Activated naive CD8-positive, alpha-beta T cell treated with anti-CD3 and anti-CD28 coated beads, Interleukin-2, amount 10 ng/mL, durations not matched to agents 7 days and 5 days (primary cell): ENCODE measurements around the gene HELT. TPM values are rescaled to one million over a fixed set of nuclear protein-coding genes. Genes with fewer than 3 reads are reported as not detected.
"Not testable (repeated sequence)": the region's sequence is repeated elsewhere in the genome, so short reads cannot be mapped to it uniquely, and the experiment has no call there.

ENCODE experiments used
- ATAC-seq: fragments of 150-1000 bp; cut with Tn5 transposase; one replicate; pipeline ENCODE4 v1.10.0; 2021; ENCODE audit warnings: low read depth, moderate library complexity
- POLR2A ChIA-PET: fragments of 350-600 bp; sonication (Branson Sonifier 250); formaldehyde crosslinking; loops from one replicate; lab custom pipeline; 2021; ENCODE audit warnings: antibody characterized with exemption; lab: Charles Lee
- DNase-seq: peaks from one replicate; pipeline ENCODE4 v3.0.0; 2021
- H3K27ac Mint-ChIP-seq: one replicate; pipeline ENCODE4 v1.8.0; 2022; ENCODE audit warnings: mild to moderate bottlenecking, mixed read lengths
- H3K27me3 Mint-ChIP-seq: one replicate; pipeline ENCODE4 v1.8.0; 2022; ENCODE audit warnings: mild to moderate bottlenecking, moderate library complexity, mixed read lengths
- H3K36me3 Mint-ChIP-seq: one replicate; pipeline ENCODE4 v1.8.0; 2021; ENCODE audit warnings: mild to moderate bottlenecking, mixed read lengths
- H3K4me1 Mint-ChIP-seq: one replicate; pipeline ENCODE4 v1.8.0; 2021; ENCODE audit warnings: mixed read lengths
- H3K4me3 Mint-ChIP-seq: one replicate; pipeline ENCODE4 v1.8.0; 2022; ENCODE audit warnings: mild to moderate bottlenecking, moderate library complexity, mixed read lengths
- H3K9me3 Mint-ChIP-seq: one replicate; pipeline ENCODE4 v1.8.0; 2021; ENCODE audit warnings: mixed read lengths
- total RNA-seq, 2 experiments: library from RNA; stranded (reverse); gene quantifications; one replicate each; pipeline ENCODE4 v1.2.3, GENCODE V29; 2021

HELT gene
- total RNA-seq, 2 experiments from 2014 or later, result not detected

DNA sequence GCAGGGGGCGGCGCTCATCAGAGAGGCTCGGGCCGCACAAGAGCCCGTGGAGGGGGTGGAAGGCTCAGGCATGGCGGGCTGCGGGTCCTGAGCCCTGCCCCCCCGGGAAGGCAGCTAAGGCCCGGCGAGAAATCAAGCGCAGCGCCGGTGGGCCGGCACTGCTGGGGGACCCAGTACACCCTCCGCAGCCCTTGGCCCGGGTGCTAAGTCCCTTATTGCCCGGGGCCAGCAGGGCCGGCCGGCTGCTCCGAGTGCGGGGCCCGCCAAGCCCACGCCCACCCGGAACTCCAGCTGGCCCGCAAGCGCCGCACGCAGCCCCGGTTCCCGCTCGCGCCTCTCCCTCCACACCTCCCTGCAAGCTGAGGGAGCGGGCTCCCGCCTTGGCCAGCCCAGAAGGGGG is 28.2 kb upstream of the HELT start:
- ATAC-seq, POLR2A ChIA-PET, H3K4me1 Mint-ChIP-seq, H3K9me3 Mint-ChIP-seq, H3K36me3 Mint-ChIP-seq, H3K27me3 Mint-ChIP-seq, DNase-seq, H3K27ac Mint-ChIP-seq, H3K4me3 Mint-ChIP-seq: not testable (repeated sequence)

DNA sequence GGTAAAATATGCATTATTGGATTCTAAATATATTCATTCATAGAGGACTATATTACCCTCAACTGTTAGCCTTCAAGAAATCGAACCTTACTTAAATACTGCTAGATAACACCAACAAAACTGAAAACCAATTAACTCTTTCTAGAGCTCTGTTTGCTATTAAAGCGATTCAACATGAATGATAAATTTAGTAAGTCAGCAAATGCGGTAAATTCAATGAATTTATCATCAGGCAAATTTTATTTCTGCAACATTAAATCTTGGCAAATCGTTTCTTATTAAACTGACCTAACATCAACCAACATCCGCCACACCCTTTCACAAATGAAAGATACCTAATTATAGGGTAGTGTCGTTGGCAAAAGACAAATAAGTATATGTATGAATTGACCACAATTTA is 26.4 kb upstream of the HELT start:
- no peak overlapping the region for H3K4me3 Mint-ChIP-seq
- POLR2A ChIA-PET, result no interaction called here
- ATAC-seq, result no peak

DNA sequence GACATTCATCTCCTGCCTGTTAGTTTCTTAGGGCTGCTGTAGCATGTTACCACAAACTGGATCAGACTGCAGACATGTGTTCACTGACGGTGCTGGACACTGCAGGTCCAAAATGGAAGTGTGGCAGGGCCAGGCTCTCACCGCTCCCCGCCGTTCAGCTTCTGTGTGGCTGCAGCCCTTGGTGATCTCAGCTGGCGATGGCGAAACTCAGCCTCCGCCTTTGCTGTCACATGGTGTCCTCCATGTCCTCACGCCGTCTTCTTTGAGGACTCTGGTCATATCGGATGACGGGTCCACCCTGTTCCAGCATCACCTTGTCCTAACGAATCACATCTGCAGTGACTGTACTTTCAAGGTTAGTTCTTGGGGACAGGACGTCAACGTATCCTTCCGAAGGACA is 25.9 kb upstream of the HELT start:
- Mint-ChIP-seq H3K27ac (no peak overlapping the region), H3K9me3 (no peaks in the 10 kb centered on the region), H3K27me3 (peaks cover 9% of the 10 kb centered on the region), H3K4me1 (peaks cover 1% of the 10 kb centered on the region), H3K36me3 (no peaks in the 10 kb centered on the region), H3K4me3 (no peak overlapping the region)
- DNase-seq (no peak), ATAC-seq (no peak)
- POLR2A ChIA-PET, result no interaction called here

More for the DNA sequence above, 26.4 kb upstream of the HELT start:
- Mint-ChIP-seq H3K27ac (no peak overlapping the region), H3K9me3 (no peaks in the 10 kb centered on the region), H3K36me3 (no peaks in the 10 kb centered on the region), H3K4me1 (peaks cover 1% of the 10 kb centered on the region), H3K27me3 (peaks cover 5% of the 10 kb centered on the region)
- no peak for DNase-seq

DNA sequence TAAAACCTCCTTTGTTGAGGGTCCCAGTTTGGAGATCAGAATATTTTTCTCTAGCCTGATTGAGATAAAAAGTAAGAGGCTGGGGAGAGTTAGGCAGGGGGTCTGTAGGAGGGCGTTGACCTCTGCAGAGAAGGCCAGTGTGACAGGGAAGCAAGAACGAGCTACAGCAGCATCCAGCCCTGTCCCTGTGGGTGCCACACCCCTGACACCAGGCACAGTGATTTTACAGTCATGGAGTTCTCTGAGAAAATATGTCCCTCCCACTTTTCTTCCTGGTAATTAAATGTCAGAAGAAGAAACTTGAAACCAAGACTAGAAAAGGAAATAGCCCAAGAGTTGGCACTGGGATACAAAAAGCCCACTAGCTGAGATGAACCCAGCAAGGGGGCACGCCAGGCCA is 25.0 kb upstream of the HELT start:
- no peaks in the 10 kb centered on the region for H3K9me3 Mint-ChIP-seq
- peaks cover 1% of the 10 kb centered on the region for H3K4me1 Mint-ChIP-seq
- H3K27me3 Mint-ChIP-seq, result peaks cover 9% of the 10 kb centered on the region
- DNase-seq, result no peak
- ATAC-seq, result no peak
- no peak overlapping the region for H3K4me3 Mint-ChIP-seq
- POLR2A ChIA-PET, result no interaction called here
- H3K36me3 Mint-ChIP-seq, result no peaks in the 10 kb centered on the region
- no peak overlapping the region for H3K27ac Mint-ChIP-seq

DNA sequence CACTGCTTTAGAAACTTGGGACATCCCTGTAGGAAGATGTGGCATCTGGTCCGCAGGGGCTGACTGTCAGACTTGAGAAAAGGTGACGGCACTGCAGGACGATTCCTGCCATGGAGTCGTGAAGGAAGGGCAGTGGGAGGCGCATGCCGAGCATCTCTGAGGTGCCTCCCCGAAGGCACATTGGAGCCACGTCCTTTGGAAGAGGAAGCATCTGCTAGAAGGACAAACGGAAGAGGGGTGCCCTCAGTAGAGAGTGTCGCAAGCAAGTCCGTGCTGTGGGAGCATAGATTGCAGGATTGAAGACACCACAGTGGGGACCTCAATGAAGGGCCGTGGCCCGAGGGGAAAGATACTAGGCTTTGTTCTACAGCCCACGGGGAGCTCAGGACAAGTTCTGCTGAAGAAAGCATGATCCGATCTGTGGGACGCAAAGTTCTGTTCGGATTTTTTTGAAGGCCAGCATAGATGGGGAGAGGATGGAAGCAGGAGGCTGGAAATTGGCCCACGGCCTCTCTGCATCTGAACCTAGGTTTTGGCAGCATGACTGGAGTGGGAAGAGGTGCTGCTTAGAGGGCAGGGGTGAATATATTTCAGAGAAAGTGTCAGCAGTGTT is 24.2 kb upstream of the HELT start:
- H3K36me3 Mint-ChIP-seq, result no peaks in the 10 kb centered on the region
- no peaks in the 10 kb centered on the region for H3K9me3 Mint-ChIP-seq
- POLR2A ChIA-PET, result no interaction called here
- DNase-seq (no peak), ATAC-seq (no peak)
- no peak overlapping the region for H3K4me3 Mint-ChIP-seq
- peaks cover 13% of the 10 kb centered on the region for H3K27me3 Mint-ChIP-seq
- peaks cover 1% of the 10 kb centered on the region for H3K4me1 Mint-ChIP-seq
- H3K27ac Mint-ChIP-seq, result no peak overlapping the region

DNA sequence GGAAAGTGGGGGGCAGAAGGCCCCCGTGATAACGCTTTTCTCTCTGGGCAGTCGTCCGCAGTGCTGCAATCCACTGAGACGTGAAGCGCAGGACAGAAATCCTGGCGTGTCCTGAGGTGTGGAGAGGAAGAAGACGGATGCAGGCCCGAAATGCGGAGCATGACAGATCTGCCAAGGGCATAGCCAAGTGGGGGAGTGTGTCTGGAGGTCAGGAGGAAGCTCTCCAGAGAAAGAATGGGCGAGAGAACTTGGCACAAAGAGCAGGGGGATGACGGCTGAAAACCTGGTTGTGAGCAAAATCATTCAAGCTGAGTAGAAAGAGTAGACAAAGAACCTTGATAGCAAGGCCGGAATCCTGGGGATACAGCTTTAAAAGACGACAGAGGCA is 23.7 kb upstream of the HELT start:
- Mint-ChIP-seq H3K4me3 (no peak overlapping the region), H3K4me1 (peaks cover 1% of the 10 kb centered on the region), H3K27me3 (peaks cover 15% of the 10 kb centered on the region), H3K27ac (no peak overlapping the region), H3K9me3 (no peaks in the 10 kb centered on the region), H3K36me3 (no peaks in the 10 kb centered on the region)
- POLR2A ChIA-PET, result no interaction called here
- no peak for DNase-seq
- no peak for ATAC-seq

DNA sequence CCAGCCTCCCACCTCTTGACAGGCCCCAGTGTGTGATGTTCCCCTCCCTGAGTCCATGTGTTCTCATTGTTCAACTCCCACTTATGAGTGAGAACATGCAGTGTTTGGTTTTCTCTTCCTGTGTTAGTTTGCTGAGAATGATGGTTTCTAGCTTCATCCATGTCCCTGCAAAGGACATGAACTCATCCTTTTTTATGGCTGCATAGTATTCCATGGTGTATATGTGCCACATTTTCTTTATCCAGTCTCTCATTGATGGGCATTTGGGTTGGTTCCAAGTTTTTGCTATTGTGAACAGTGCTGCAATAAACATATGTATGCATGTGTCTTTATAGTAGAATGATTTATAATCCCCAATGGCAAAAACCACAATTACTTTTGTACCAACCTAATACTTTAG is 20.6 kb upstream of the HELT start:
- ATAC-seq, H3K36me3 Mint-ChIP-seq, H3K4me3 Mint-ChIP-seq, H3K27ac Mint-ChIP-seq, H3K4me1 Mint-ChIP-seq, DNase-seq, POLR2A ChIA-PET, H3K9me3 Mint-ChIP-seq: not testable (repeated sequence)
- H3K27me3 Mint-ChIP-seq, result peaks cover 19% of the 10 kb centered on the region

DNA sequence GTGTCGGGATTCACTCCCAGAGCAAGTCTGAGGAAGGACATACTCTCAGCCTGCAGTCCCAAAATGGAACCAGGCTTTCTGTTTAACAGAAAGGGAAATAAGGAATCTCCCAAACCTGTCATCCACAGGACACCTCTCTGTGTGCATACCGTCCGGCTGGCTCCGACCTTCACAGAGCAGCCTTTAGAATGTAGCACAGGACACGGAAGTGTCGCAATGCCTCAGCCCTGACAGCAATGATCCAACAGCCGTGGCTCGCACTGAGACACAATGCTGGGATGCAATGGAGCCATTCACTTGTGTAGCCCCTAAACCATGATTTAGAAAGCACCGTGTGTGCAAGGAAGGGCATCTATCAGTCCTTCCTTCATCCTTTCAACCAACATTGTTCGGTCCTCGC is 15.5 kb upstream of the HELT start:
- H3K9me3 Mint-ChIP-seq, result no peaks in the 10 kb centered on the region

DNA sequence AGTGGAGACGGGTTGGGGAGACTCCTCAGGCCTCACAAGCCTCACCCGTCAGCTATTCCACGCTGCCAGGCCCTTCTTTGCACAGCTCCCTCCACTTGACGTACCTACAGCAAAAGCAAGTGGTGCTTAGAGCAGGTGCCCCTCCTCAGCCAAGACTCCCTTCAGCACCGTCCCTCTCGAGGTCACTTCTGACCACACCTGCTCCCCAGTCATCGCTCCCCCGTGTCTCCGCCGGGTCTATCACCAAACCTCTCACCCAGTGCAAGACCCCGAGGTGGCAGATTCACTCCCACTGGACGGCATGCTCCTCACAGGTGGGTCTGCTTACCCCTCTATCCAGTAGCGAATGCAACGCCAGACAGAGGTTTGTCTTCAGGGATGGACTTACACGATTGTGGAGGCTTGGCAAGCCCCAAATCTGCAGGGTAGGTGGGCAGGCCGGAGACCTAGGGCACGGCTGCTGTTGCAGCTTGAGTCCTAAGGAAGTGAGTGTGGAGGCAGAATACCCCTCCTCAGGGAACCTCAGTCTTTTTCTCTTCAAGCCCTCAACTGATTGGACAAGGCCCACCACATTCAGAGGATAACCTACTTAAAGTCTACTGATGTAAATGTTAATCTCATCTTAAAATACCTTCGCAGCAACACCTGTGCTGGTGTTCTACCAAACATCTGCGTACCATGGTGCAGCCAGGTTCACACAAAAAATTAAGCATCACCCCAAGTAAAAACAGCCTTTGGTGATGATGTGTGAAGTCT is 14.5 kb upstream of the HELT start:
- H3K4me3 Mint-ChIP-seq, result no peak overlapping the region
- H3K4me1 Mint-ChIP-seq, result peaks cover 5% of the 10 kb centered on the region
- H3K27me3 Mint-ChIP-seq, result peaks cover 43% of the 10 kb centered on the region
- H3K27ac Mint-ChIP-seq, result no peak overlapping the region
- POLR2A ChIA-PET, result no interaction called here
- DNase-seq, result no peak
- ATAC-seq, result no peak
- no peaks in the 10 kb centered on the region for H3K9me3 Mint-ChIP-seq
- no peaks in the 10 kb centered on the region for H3K36me3 Mint-ChIP-seq

More for the DNA sequence above, 15.5 kb upstream of the HELT start:
- Mint-ChIP-seq H3K4me1 (peaks cover 5% of the 10 kb centered on the region), H3K27me3 (peaks cover 44% of the 10 kb centered on the region), H3K36me3 (no peaks in the 10 kb centered on the region), H3K27ac (no peak overlapping the region), H3K4me3 (no peak overlapping the region)
- POLR2A ChIA-PET, result no interaction called here
- ATAC-seq (no peak), DNase-seq (no peak)

DNA sequence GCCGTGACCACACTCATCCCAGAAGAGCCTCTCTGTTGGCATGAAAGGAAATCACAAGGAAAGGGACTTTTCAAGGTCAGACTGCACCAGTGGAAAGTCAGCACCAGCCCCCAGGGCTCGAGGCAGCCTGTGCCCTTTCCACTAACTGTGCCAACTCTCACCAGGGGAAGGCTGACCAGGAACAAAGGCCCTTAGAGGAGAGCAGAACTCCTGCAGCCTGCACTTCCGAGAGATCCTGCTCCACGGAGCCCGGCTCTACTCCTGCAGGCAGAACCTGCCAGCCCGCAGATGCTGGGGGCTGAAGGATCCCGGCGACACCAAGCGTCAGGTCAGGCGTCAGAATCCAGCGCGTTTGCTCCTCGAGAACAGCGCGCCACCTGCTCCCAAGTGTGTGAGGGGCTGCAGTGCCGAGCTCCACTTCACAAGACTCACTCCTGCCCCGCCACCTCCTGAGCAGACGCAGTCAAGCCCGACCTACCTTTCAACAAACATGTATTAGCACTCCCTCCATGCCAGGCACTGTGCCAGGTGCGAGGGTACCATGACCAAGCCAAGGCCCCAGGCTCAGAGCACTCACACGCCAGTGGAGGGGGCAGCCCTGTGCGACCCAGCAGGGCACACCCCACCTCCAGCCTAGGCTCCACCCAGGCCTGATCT is 13.6 kb upstream of the HELT start:
- Mint-ChIP-seq H3K27ac (no peak overlapping the region), H3K9me3 (no peaks in the 10 kb centered on the region), H3K4me3 (no peak overlapping the region), H3K4me1 (peaks cover 5% of the 10 kb centered on the region), H3K36me3 (no peaks in the 10 kb centered on the region), H3K27me3 (peaks cover 48% of the 10 kb centered on the region)
- POLR2A ChIA-PET, result no interaction called here
- DNase-seq (no peak), ATAC-seq (peak; percentile 65)

DNA sequence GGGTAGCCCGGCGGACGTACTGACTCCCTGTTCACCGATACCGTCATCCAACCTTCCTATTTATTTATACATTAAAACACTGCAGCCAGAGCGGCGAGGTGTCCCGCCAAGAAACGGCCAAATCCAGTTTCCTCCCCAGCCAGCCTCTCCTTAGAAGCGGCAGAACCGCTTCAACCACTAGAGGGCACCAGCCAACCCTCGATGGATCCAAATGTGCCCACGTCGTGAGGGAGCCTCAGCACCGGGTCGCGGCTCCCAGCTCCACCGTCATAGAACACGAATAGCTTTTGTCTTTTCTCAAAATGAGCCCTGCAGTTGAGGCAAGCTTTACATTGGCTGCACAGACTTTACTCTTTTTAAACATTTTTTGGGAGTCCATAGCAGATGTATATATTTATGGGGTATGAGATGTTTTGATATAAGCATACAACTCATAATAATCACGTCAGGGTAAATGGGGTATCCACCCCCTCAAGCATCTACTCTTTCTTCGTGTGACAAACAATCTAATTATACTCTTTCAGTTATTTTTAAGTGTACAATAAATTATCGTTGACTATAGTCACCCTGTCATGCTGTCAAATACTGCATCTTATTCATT is 13.0 kb upstream of the HELT start:
- no peaks in the 10 kb centered on the region for H3K9me3 Mint-ChIP-seq
- peak; percentile 78 for DNase-seq
- H3K27ac Mint-ChIP-seq, result no peak overlapping the region
- peak overlapping the region; percentile 62 for H3K4me3 Mint-ChIP-seq
- ATAC-seq, result peak; percentile 94
- H3K27me3 Mint-ChIP-seq, result peaks cover 45% of the 10 kb centered on the region
- POLR2A ChIA-PET, result no interaction called here
- H3K36me3 Mint-ChIP-seq, result no peaks in the 10 kb centered on the region
- H3K4me1 Mint-ChIP-seq, result peaks cover 5% of the 10 kb centered on the region

DNA sequence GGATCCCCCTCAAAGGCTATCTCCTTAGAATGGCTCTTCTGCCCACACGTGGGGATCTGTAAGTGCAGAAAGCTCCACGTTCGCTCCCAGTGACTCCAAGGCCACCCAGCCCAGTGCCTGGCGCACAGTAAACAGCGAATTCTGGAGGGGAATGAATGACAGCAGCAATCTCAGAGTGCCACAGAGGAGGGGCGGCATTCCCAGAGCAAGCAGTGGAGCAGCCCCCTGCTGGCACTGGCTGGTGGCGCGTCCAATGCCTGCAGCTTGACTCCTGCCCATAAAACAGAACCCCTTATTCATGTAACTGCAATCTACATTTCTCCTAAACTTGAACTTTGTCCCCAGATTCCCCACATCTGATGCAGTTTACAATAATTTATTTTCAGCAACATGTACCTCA is 6.9 kb upstream of the HELT start:
- DNase-seq, result no peak
- ATAC-seq, result no peak
- peaks cover 8% of the 10 kb centered on the region for H3K4me1 Mint-ChIP-seq

DNA sequence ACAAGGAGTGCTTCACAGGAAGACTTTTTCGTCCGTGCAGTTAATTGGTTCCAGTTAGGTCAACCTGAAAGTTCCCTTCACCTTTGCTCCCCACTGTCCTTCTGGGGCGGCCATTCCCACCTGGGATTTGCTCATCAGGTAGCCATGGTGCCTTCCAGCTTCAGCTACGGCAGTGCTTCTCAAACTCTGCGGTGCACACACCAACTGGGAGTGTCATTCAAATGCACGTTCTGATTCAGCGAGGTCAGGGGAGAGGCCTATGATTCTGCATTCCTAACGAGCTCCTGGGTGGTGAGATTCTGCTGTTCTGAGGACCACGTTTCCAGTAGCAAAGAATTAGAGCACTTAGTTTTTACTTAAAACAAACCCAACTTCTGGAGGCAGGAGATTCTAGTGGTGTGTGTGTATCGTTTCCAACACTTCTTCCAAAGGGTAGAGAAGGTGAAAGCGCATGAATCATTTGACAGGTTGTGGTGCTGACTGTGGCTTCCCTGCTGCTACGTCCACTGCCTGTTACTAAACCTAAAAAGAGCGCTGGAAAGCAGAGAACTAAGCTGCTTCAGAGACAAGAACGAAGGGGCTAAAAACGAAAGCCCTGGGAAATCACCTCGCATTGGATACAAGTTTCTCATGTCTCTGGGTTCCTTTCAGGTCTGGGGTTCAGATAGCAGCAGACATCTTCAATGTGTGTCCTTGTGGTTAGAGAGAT is 4.7 kb upstream of the HELT start:
- H3K27ac Mint-ChIP-seq, result no peak overlapping the region
- POLR2A ChIA-PET, result no interaction called here
- DNase-seq (no peak), ATAC-seq (no peak)
- peak overlapping the region; percentile 39 for H3K4me3 Mint-ChIP-seq
- no peaks in the 10 kb centered on the region for H3K36me3 Mint-ChIP-seq
- H3K27me3 Mint-ChIP-seq, result peaks cover 89% of the 10 kb centered on the region
- no peaks in the 10 kb centered on the region for H3K9me3 Mint-ChIP-seq
- H3K4me1 Mint-ChIP-seq, result peaks cover 11% of the 10 kb centered on the region

More for the DNA sequence above, 6.9 kb upstream of the HELT start:
- H3K36me3 Mint-ChIP-seq, result no peaks in the 10 kb centered on the region
- POLR2A ChIA-PET, result no interaction called here
- H3K4me3 Mint-ChIP-seq, result no peak overlapping the region
- H3K27ac Mint-ChIP-seq, result no peak overlapping the region
- no peaks in the 10 kb centered on the region for H3K9me3 Mint-ChIP-seq
- H3K27me3 Mint-ChIP-seq, result peaks cover 75% of the 10 kb centered on the region
